Glomerular endothelial cell (primary cell): Measurements from ENCODE around the gene IL11RA. TPM values are rescaled to one million over a fixed set of nuclear protein-coding genes. Genes with fewer than 3 reads are reported as not detected.

Experiments used
- DNase-seq: peaks from one replicate; pipeline ENCODE4 v3.0.0-alpha.2; 2011; ENCODE audit warnings: low read depth, low spot score; ENCODE audit errors: extremely low read depth
- total RNA-seq: library from RNA; depleted of rRNA; stranded (reverse); fragments of >200 nt; gene quantifications from 2 replicates; pipeline ENCODE4 v1.2.3, GENCODE V29; 2015

IL11RA gene
- total RNA-seq, 1 donor from 2014 or later, result 9.3 TPM

- no peak for DNase-seq
Measured at GRCh38 chr9:34684816-34685215, 32.8 kb downstream of the IL11RA start.

GRCh38 chr9:34685591-34685990 lies 33.6 kb downstream of the IL11RA start:
- DNase-seq, result no peak

- DNase-seq, result no peak
Measured at GRCh38 chr9:34686231-34686630, 34.2 kb downstream of the IL11RA start.

GRCh38 chr9:34686732-34687131 lies 34.7 kb downstream of the IL11RA start:
- no peak for DNase-seq

- DNase-seq, result no peak
Measured at GRCh38 chr9:34687276-34688030, 35.5 kb downstream of the IL11RA start.

- no peak for DNase-seq
Measured at GRCh38 chr9:34688329-34689115, 36.5 kb downstream of the IL11RA start.

GRCh38 chr9:34689116-34689470 lies 37.1 kb downstream of the IL11RA start:
- DNase-seq, result no peak

DNA sequence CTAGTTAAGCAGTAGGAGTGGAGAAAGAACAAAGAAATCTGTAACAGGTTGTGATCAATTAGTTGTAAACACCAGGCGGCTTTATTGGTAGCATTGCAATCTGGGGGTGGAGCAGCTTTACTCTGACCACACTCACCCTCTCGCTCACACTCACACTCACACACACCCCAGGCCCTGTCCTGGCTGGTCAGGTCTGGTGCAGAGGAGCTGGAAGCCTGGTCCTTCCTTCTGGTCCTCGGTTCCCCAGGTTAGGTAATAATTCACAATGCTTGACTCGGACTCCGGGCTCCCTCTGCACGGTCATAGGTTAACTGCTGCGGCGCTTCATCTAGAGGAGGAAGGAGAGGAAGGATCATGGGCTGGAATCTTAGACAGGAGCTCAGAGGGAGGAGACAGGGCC lies 37.5 kb downstream of the IL11RA start:
- DNase-seq, result no peak

DNA sequence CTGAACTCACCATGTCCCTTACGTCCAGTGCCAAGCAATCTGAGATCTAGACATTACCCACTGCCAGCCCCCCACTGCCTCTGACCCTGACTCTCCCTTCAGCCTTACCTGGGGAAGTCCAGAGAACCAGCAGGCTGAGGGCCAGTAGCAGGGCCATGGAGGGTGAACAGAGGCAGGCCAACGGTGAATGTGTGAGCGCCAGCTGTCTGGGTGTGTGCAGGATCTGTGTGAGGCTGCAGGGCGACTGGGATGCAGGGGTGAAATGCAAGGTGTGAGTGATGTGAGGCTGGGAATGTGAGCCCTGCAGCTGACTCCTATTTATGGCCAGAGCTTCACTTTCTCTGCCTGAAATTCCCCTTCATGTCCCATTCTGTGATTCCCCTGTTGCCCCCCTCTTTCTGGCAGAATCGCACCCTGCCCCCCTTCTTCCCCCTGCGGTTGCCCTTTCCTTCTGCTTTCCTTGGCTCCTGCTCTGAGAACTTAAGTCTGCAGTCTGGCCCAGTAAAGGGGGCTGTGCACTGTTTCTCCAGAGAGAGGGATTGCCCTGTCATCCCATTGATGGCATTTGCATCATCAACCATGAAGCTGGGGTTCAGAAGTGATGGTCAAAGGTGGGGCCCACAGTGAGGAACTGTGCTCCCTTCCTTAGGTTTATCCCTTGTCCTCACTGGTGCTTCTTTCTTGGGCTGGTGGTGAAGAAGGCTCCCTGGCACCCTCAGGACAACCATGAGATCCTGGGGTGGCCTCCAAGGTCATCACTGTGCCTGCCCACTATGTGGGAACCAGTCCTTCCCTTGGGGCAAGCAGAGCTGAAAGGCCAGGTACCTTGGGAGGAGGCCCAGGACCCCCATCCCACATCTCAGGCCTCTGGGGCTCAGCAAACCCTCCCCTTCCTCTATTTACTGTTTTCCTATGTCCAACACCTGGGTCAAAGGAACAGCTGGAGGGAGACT lies 39.3 kb downstream of the IL11RA start, which contains the start of gene CCL19:
TSS of gene CCL19 (minus strand) at position 294 of the 953 bp plus-strand sequence. CDS start at position 157, 137 bp downstream.
- DNase-seq, result no peak

- DNase-seq, result no peak
Measured at GRCh38 chr9:34691936-34692315, 39.9 kb downstream of the IL11RA start.

DNA sequence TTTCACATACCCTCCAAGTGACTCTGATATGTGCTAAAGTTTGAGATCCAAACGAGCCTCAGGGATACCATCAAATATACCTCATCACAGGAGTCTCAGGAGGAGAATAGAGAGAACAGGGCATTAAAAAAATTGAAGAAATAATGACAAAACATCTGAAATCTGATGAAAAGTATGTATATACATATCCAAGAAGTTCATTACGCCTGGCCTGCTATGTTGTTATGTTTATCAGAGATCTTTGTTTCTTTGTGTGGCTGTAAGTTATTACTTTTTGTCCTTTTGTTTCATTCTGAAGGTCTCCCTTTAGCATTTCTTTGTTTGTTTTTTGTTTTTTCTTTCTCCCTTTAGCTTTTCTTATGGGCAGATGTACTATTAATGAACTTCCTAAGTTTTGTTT lies 41.6 kb downstream of the IL11RA start:
- DNase-seq, result no peak

GRCh38 chr9:34694811-34695210 lies 42.8 kb downstream of the IL11RA start:
- no peak for DNase-seq

- DNase-seq, result no peak
Measured at GRCh38 chr9:34701023-34701768, 49.2 kb downstream of the IL11RA start.

- DNase-seq, result peak; percentile 48
Measured at GRCh38 chr9:34701769-34702736, 50.1 kb downstream of the IL11RA start.

DNA sequence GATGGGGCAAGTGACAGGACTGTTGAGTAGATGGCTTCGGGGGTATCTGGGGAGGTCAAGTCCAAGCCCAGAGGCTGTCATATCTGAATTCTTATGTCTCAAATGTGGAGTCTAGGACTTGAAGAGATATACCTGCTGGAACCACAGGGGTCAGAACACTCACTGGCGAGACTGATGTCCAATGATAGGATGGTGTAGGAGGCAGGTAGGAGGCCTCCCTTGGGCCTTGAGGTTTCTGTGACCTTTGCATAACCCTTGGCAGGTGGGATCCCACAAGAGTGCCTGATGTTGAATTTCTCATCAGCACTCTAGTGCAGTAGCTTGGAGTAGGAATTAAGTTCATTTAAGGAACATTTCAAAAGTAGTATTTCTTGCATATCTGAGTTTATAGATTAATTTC lies 55.1 kb downstream of the IL11RA start:
- DNase-seq, result no peak

DNA sequence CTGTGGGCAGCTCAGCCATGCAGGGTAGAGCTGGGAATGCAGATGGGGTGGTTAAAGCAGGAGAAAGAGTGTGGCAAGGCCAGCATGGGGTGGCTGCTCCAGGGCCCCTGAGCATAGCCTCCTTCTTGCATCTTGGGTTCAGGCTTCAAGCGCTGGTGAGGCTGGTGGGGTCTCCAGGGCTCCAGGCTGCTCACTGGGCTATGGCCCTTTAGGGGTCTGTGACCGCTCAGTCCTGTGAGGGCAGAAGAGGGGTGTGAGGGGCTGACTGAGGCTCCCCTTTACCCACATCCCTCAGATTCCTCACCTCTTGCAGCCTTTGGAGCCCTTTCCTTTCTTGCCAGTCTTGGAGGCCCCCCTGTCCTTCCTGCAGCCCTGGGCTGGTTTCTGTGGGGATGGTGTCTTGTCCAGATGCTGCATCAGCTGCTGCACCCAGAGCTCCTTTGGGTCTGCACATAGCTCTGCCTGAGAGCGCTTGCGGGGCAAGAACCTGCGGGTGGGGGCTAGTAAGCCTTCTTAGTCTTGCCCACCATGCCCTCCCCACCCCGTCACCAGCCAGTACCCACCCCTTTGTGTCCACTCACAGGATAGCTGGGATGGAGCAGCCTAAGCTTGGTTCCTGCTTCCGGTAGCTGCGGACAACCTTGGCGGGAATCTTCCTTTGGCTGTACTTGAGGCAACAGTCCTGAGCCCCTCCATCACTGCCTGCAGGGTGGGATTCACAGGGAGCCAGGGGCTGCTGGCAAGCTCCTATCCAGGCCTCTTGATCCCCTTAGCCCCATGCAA lies 57.4 kb downstream of the IL11RA start:
- no peak for DNase-seq

GRCh38 chr9:34710023-34710422 lies 58.0 kb downstream of the IL11RA start, which contains the start of gene CCL21:
TSS of gene CCL21 (minus strand) at chr9:34710136. CDS start at chr9:34710066, 70 bp downstream.
- DNase-seq, result no peak
